Loucy (cell line): Measurements from ENCODE around the gene ZFYVE28.
"Not testable (repeated sequence)": the region's sequence is repeated elsewhere in the genome, so short reads cannot be mapped to it uniquely, and the experiment has no call there.

Experiments
- H2AFZ ChIP-seq: fragments of 200-600 bp; sonication (generic); 2 replicates; pipeline ENCODE4 v1.6.0; 2016; ENCODE audit warnings: antibody characterized with exemption, mild to moderate bottlenecking, low read length, moderate library complexity
- H3F3A ChIP-seq: fragments of 200-600 bp; 2 replicates; pipeline ENCODE4 v1.6.0; 2016; ENCODE audit warnings: antibody characterized with exemption, low read depth, mild to moderate bottlenecking
- H3K27me3 ChIP-seq: fragments of 200-600 bp; sonication (generic); 2 replicates; pipeline ENCODE4 v1.6.1; 2014; ENCODE audit warnings: low read length, mild to moderate bottlenecking; ENCODE audit not compliant: insufficient read depth, poor library complexity, severe bottlenecking
- H3K36me3 ChIP-seq: fragments of 200-600 bp; sonication (generic); 2 replicates; pipeline ENCODE4 v1.6.1; 2016; ENCODE audit warnings: low read length; ENCODE audit not compliant: insufficient read depth
- H3K4me1 ChIP-seq: fragments of 200-600 bp; sonication (generic); 2 replicates; pipeline ENCODE4 v1.5.1; 2014; ENCODE audit warnings: low read length, mild to moderate bottlenecking; ENCODE audit not compliant: insufficient read depth, poor library complexity, severe bottlenecking
- H3K4me2 ChIP-seq: fragments of 200-600 bp; sonication (generic); 2 replicates; pipeline ENCODE4 v1.6.0; 2014; ENCODE audit warnings: antibody characterized with exemption, low read length, low read depth, mild to moderate bottlenecking; ENCODE audit not compliant: poor library complexity, severe bottlenecking
- H3K4me3 ChIP-seq: fragments of 200-600 bp; sonication (generic); 2 replicates; pipeline ENCODE4 v1.5.1; 2014; ENCODE audit warnings: low read length, mild to moderate bottlenecking, mixed read lengths; ENCODE audit not compliant: poor library complexity, severe bottlenecking
- H3K79me2 ChIP-seq: fragments of 200-600 bp; sonication (generic); 2 replicates; pipeline ENCODE4 v1.6.1; 2014; ENCODE audit warnings: low read length; ENCODE audit not compliant: insufficient read depth
- H3K9ac ChIP-seq: fragments of 200-600 bp; sonication (generic); 2 replicates; pipeline ENCODE4 v1.6.0; 2014; ENCODE audit warnings: mild to moderate bottlenecking, low read depth, low read length, moderate library complexity; ENCODE audit not compliant: poor library complexity, severe bottlenecking
- H3K9me2 ChIP-seq: fragments of 200-600 bp; sonication (generic); replicated peaks from 2 replicates; pipeline ENCODE4 v1.6.1; 2016; ENCODE audit warnings: low read depth, low read length, mixed read lengths
- H3K9me3 ChIP-seq: fragments of 200-600 bp; sonication (generic); 2 replicates; pipeline ENCODE4 v1.6.1; 2014; ENCODE audit warnings: mild to moderate bottlenecking, antibody characterized with exemption, low read length, low read depth; ENCODE audit not compliant: insufficient read depth
- H4K20me1 ChIP-seq: fragments of 200-600 bp; sonication (generic); 2 replicates; pipeline ENCODE4 v1.6.0; 2014; ENCODE audit warnings: antibody characterized with exemption, low read length, mild to moderate bottlenecking; ENCODE audit not compliant: insufficient read depth, poor library complexity, severe bottlenecking
- CTCF ChIP-seq: fragments of 200-600 bp; sonication (generic); conservative IDR thresholded peaks from 2 replicates; pipeline ENCODE4 v1.5.1; 2014; ENCODE audit warnings: mild to moderate bottlenecking, antibody characterized with exemption, low read length
- EZH2phosphoT487 ChIP-seq: fragments of 200-600 bp; IDR thresholded peaks from 2 replicates; pipeline ENCODE4 v1.6.1; 2018; ENCODE audit warnings: antibody characterized with exemption, mild to moderate bottlenecking, moderate library complexity, borderline replicate concordance

ZFYVE28 gene

GRCh38 chr4:2383760-2384159, 34.7 kb downstream of the ZFYVE28 start:
- H3F3A ChIP-seq, result no peaks in the 10 kb centered on the region
- no peaks in the 10 kb centered on the region for H3K9me3 ChIP-seq
- H4K20me1 ChIP-seq, result no peaks in the 10 kb centered on the region
- no peaks in the 10 kb centered on the region for H3K9me2 ChIP-seq
- no peak overlapping the region for H3K4me3 ChIP-seq
- peaks cover 7% of the 10 kb centered on the region for H3K4me1 ChIP-seq
- no peak overlapping the region for H3K4me2 ChIP-seq
- H3K79me2 ChIP-seq, result no peaks in the 10 kb centered on the region
- H3K9ac ChIP-seq, result no peak overlapping the region
- no peak overlapping the region for H2AFZ ChIP-seq
- TF ChIP-seq EZH2phosphoT487, result no peak
- no peak for TF ChIP-seq CTCF
- H3K36me3 ChIP-seq, result no peaks in the 10 kb centered on the region
- H3K27me3 ChIP-seq, result no peaks in the 10 kb centered on the region

- not testable (repeated sequence) for H3K9ac ChIP-seq, H3K9me3 ChIP-seq, H3K4me1 ChIP-seq, H3K4me3 ChIP-seq, H3K27me3 ChIP-seq, H3K9me2 ChIP-seq, H3K36me3 ChIP-seq, H2AFZ ChIP-seq, H3F3A ChIP-seq, H4K20me1 ChIP-seq, H3K4me2 ChIP-seq, H3K79me2 ChIP-seq
Measured at GRCh38 chr4:2383220-2383631, 35.2 kb downstream of the ZFYVE28 start.

DNA sequence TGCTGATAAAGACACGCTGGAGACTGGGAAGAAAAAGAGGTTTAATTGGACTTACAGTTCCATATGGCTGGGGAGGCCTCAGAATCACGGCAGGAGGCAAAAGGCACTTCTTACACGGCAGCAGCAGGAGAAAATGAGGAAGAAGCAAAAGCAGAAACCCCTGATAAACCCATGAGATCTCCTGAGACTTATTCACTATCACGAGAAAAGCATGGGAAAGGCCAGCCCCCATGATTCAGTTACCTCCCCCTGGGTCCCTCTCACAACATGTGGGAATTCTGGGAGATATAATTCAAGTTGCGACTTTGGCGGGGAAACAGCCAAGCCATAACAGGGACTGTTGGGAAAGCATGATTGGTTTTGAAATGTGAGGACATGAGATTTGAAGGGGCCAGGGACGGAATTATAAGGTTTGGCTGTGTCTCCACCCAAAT, 35.7 kb downstream of the ZFYVE28 start:
- H4K20me1 ChIP-seq, H3K36me3 ChIP-seq, H3K4me2 ChIP-seq, H3F3A ChIP-seq, H3K27me3 ChIP-seq, H3K79me2 ChIP-seq, H3K9me3 ChIP-seq, H3K9me2 ChIP-seq, H3K4me3 ChIP-seq, H3K9ac ChIP-seq, H3K4me1 ChIP-seq, H2AFZ ChIP-seq: not testable (repeated sequence)

GRCh38 chr4:2380589-2380988, 37.9 kb downstream of the ZFYVE28 start:
- not testable (repeated sequence) for H3F3A ChIP-seq, H3K36me3 ChIP-seq, H3K27me3 ChIP-seq, H4K20me1 ChIP-seq, H3K4me3 ChIP-seq, H3K79me2 ChIP-seq, H3K4me1 ChIP-seq, H2AFZ ChIP-seq, H3K9ac ChIP-seq, H3K9me2 ChIP-seq, H3K9me3 ChIP-seq, H3K4me2 ChIP-seq

- H3K9me3 ChIP-seq, result no peaks in the 10 kb centered on the region
- H3K4me1 ChIP-seq, result no peaks in the 10 kb centered on the region
- H3F3A ChIP-seq, result no peaks in the 10 kb centered on the region
- no peak overlapping the region for H2AFZ ChIP-seq
- no peak overlapping the region for H3K4me3 ChIP-seq
- TF ChIP-seq CTCF (no peak), EZH2phosphoT487 (no peak)
- no peaks in the 10 kb centered on the region for H4K20me1 ChIP-seq
- no peak overlapping the region for H3K4me2 ChIP-seq
- no peaks in the 10 kb centered on the region for H3K27me3 ChIP-seq
- H3K9me2 ChIP-seq, result no peaks in the 10 kb centered on the region
- H3K79me2 ChIP-seq, result no peaks in the 10 kb centered on the region
- no peak overlapping the region for H3K9ac ChIP-seq
- H3K36me3 ChIP-seq, result no peaks in the 10 kb centered on the region
Measured at GRCh38 chr4:2378898-2379297, 39.5 kb downstream of the ZFYVE28 start.
